Spleen (tissue), 7 donors: ENCODE measurements around the gene CDH18.

Experiments used
- CTCF ChIP-seq, 11 experiments: fragments of 200-600 bp in 7 of 11; fragments of 450-650 bp in 4 of 11; sonication (generic) in 4 of 11; IDR thresholded peaks in 8 of 11; conservative IDR thresholded peaks in 3 of 11; 1 replicate in 7 of 11; 2 replicates in 4 of 11; pipeline versions ENCODE4 v1.4.0 to v1.8.0; 2016 to 2021; ENCODE audit warnings: antibody characterized with exemption in 11 of 11, inconsistent platforms in 4 of 11, mild to moderate bottlenecking in 1 of 11
- POLR2A ChIP-seq, 3 donors: fragments of 450-650 bp; IDR thresholded peaks; one replicate each; pipeline ENCODE4 v1.5.1; 2017; ENCODE audit warnings: antibody characterized with exemption in 3 of 3, mild to moderate bottlenecking in 1 of 3
- POLR2AphosphoS5 ChIP-seq, 3 donors: sonication (generic); formaldehyde crosslinking; IDR thresholded peaks; one replicate each; pipeline ENCODE4 v1.5.1; 2017; ENCODE audit warnings: antibody characterized with exemption in 3 of 3
- donor health status: DM: no; HTN: no; CAD: no; lungs with moderate emphysema.
- donor health status: DM: no; HTN: no; CAD: no.
- donor health status: DM: no; HTN: no; CAD: no.

DNA sequence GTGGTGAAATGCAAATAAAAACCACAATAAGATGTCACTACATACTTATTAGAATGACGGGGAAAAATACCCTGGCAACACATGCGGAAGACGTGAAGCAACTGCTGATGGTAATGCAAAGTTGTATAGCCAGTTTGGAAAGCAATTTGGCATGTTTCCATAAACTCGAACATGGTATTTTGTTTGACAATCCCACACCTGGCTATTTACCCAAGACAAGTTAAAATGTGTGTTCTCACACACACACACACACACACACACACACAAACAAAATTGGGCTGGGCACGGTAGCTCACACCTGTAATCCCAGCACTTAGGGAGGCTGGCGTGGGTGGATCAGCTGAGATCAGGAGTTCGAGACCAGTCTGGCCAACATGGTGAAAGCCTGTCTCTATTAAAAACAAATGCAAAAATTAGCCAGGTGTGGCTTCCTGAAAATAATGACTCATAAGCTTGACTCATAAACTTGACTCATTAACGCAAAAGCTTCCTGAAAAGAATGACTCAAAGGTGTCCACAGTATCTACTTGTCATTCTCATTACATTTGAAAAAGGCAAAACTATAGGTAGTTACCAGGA, 456.5 kb downstream of the CDH18 start:
- no peak for TF ChIP-seq CTCF (IDR thresholded peaks at IDR 0.05 in 8 of 11, conservative IDR thresholded peaks at IDR 0.05 in 3 of 11)
- TF ChIP-seq POLR2A (IDR thresholded peaks at IDR 0.05) = no peak
- TF ChIP-seq POLR2AphosphoS5 (IDR thresholded peaks at IDR 0.05) = no peak
